Mucosa of rectum (tissue), 2 donors: Measurements from ENCODE around the gene ADGRG1.

ENCODE experiments used
- H3K27ac ChIP-seq, 2 donors: one replicate each; pipeline ENCODE4 v1.7.0; 2013; ENCODE audit warnings: inconsistent platforms in 2 of 2, low read depth in 2 of 2, low read length in 2 of 2
- H3K27me3 ChIP-seq, 2 donors: one replicate each; pipeline ENCODE4 v1.7.0; 2013; ENCODE audit warnings: low read length in 2 of 2; ENCODE audit not compliant: control insufficient read depth in 2 of 2, insufficient read depth in 2 of 2
- H3K36me3 ChIP-seq, 2 donors: one replicate each; pipeline ENCODE4 v1.7.0; 2013; ENCODE audit warnings: low read length in 2 of 2; ENCODE audit not compliant: control insufficient read depth in 2 of 2, insufficient read depth in 2 of 2
- H3K4me1 ChIP-seq, 2 donors: one replicate each; pipeline ENCODE4 v1.7.0; 2013; ENCODE audit warnings: low read length in 2 of 2, mild to moderate bottlenecking in 1 of 2; ENCODE audit not compliant: control insufficient read depth in 2 of 2, insufficient read depth in 2 of 2
- H3K4me3 ChIP-seq, 2 donors: one replicate each; pipeline ENCODE4 v1.7.0; 2013; ENCODE audit warnings: low read length in 2 of 2
- H3K9ac ChIP-seq, 2 donors: one replicate each; pipeline ENCODE4 v1.7.0; 2013; ENCODE audit warnings: low read length in 2 of 2, low read depth in 1 of 2, mild to moderate bottlenecking in 1 of 2
- H3K9me3 ChIP-seq, 2 donors: one replicate each; pipeline ENCODE4 v1.7.0; 2013; ENCODE audit warnings: low read length in 2 of 2; ENCODE audit not compliant: control insufficient read depth in 2 of 2
- donor health status: healthy.
- donor health status: Normal muscosa, but diverticular disease.

Gene ADGRG1

GRCh38 chr16:57658130-57658877 is 29.9 kb downstream of the ADGRG1 start:
- H3K9me3 ChIP-seq, result no peaks in the 10 kb centered on the region
- no peak overlapping the region for H3K4me3 ChIP-seq
- H3K36me3 ChIP-seq, result peaks cover 30 to 40% of the 10 kb centered on the region in 2 donors

GRCh38 chr16:57658878-57659674 is 30.6 kb downstream of the ADGRG1 start:
- Histone ChIP-seq H3K4me1 (no peaks in the 10 kb centered on the region), H3K27ac (no peak overlapping the region), H3K9me3 (no peaks in the 10 kb centered on the region), H3K27me3 (peaks cover 0 to 3% of the 10 kb centered on the region in 2 donors), H3K4me3 (no peak overlapping the region), H3K9ac (no peak overlapping the region), H3K36me3 (peaks cover 30 to 45% of the 10 kb centered on the region in 2 donors)

More at GRCh38 chr16:57658130-57658877, 29.9 kb downstream of the ADGRG1 start:
- H3K4me1 ChIP-seq, result no peaks in the 10 kb centered on the region
- no peak overlapping the region for H3K9ac ChIP-seq
- peaks cover 0 to 3% of the 10 kb centered on the region in 2 donors for H3K27me3 ChIP-seq
- no peak overlapping the region for H3K27ac ChIP-seq

DNA sequence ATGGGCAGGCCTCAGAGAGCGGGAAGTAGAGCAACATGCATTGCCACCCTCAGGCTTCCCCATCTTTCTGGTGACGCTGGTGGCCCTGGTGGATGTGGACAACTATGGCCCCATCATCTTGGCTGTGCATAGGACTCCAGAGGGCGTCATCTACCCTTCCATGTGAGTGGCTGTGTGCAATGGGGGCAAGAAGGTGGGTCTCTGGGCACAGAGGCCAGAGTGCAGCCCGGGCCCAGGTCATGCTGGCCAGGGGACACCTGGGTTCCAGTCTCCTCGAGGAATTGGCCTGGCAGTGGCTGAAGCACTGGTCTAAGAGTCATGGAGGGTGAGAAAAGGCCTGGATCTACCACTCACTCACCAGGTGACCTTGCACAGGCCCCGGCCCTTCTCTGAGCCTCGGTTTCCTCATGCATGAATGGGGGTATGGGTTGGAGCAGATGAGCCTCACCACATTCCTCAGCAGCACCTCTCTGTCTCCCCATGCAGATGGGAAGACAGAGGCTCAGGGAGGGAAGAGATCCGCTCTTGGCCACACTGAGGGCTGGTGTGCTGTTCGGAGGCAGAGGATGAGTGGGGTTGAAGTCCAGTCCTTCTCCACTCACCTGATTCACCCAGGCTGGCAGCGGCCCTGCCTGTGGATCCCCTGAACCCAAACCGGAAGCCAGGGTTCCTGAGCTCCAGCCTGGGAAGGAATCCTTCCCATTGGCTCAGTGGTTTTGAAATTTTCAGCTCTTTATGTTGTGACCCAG is 32.5 kb downstream of the ADGRG1 start:
- Histone ChIP-seq H3K4me3 (no peak overlapping the region), H3K27ac (no peak overlapping the region), H3K27me3 (peaks cover 0 to 3% of the 10 kb centered on the region in 2 donors), H3K9me3 (no peaks in the 10 kb centered on the region), H3K36me3 (peaks cover 30 to 41% of the 10 kb centered on the region in 2 donors), H3K4me1 (no peaks in the 10 kb centered on the region), H3K9ac (no peak overlapping the region)

GRCh38 chr16:57661510-57661909 is 33.1 kb downstream of the ADGRG1 start:
- Histone ChIP-seq H3K9me3 (no peaks in the 10 kb centered on the region), H3K27me3 (no peaks in the 10 kb centered on the region), H3K4me1 (no peaks in the 10 kb centered on the region), H3K27ac (no peak overlapping the region), H3K36me3 (peaks cover 30 to 37% of the 10 kb centered on the region in 2 donors), H3K4me3 (no peak overlapping the region), H3K9ac (no peak overlapping the region)

- H3K27me3 ChIP-seq, result no peaks in the 10 kb centered on the region
- H3K4me1 ChIP-seq, result no peaks in the 10 kb centered on the region
- H3K9me3 ChIP-seq, result no peaks in the 10 kb centered on the region
- peaks cover 30 to 37% of the 10 kb centered on the region in 2 donors for H3K36me3 ChIP-seq
- H3K9ac ChIP-seq, result no peak overlapping the region
- no peak overlapping the region for H3K27ac ChIP-seq
- no peak overlapping the region for H3K4me3 ChIP-seq
Observed at GRCh38 chr16:57661936-57662906, 33.8 kb downstream of the ADGRG1 start.

DNA sequence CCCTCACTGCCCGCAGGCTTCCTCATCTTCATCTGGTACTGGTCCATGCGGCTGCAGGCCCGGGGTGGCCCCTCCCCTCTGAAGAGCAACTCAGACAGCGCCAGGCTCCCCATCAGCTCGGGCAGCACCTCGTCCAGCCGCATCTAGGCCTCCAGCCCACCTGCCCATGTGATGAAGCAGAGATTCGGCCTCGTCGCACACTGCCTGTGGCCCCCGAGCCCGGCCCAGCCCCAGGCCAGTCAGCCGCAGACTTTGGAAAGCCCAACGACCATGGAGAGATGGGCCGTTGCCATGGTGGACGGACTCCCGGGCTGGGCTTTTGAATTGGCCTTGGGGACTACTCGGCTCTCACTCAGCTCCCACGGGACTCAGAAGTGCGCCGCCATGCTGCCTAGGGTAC is 35.0 kb downstream of the ADGRG1 start:
- Histone ChIP-seq H3K4me3 (no peak overlapping the region), H3K9ac (no peak overlapping the region), H3K27ac (no peak overlapping the region), H3K9me3 (no peaks in the 10 kb centered on the region), H3K36me3 (peaks cover 26 to 30% of the 10 kb centered on the region in 2 donors), H3K4me1 (no peaks in the 10 kb centered on the region), H3K27me3 (no peaks in the 10 kb centered on the region)

GRCh38 chr16:57663917-57664661 is 35.7 kb downstream of the ADGRG1 start:
- no peak overlapping the region for H3K4me3 ChIP-seq
- H3K9me3 ChIP-seq, result no peaks in the 10 kb centered on the region
- H3K27me3 ChIP-seq, result no peaks in the 10 kb centered on the region
- H3K36me3 ChIP-seq, result peaks cover 19 to 24% of the 10 kb centered on the region in 2 donors
- no peak overlapping the region for H3K9ac ChIP-seq
- no peak overlapping the region for H3K27ac ChIP-seq
- H3K4me1 ChIP-seq, result no peaks in the 10 kb centered on the region

- Histone ChIP-seq H3K4me1 (no peaks in the 10 kb centered on the region), H3K27me3 (no peaks in the 10 kb centered on the region), H3K36me3 (peaks cover 18 to 21% of the 10 kb centered on the region in 2 donors), H3K27ac (no peak overlapping the region), H3K4me3 (no peak overlapping the region), H3K9ac (no peak overlapping the region), H3K9me3 (no peaks in the 10 kb centered on the region)
Observed at GRCh38 chr16:57664662-57665025, 36.2 kb downstream of the ADGRG1 start.

DNA sequence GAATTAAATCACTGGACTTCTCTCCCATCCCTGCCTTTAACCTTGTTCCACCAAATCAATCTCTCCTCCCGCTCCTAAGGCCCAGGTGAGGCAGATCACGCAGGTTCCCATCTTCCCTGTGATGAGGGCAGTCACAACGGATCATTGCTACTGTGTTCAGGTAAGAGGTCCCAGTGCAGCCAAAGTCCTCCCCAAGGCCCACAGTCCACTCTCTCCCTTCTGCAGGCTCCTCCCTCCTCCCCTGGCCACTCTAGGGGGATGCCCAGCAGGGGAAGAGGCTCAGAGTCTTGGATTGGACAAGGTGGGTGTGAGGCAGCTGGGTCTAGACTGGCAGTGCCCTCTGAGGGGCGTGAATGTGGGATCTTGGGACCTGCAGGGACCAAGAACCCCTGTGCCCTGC is 37.1 kb downstream of the ADGRG1 start:
- peaks cover 0 to 3% of the 10 kb centered on the region in 2 donors for H3K27me3 ChIP-seq
- no peak overlapping the region for H3K9ac ChIP-seq
- peaks cover 14 to 17% of the 10 kb centered on the region in 2 donors for H3K36me3 ChIP-seq
- H3K4me1 ChIP-seq, result no peaks in the 10 kb centered on the region
- no peaks in the 10 kb centered on the region for H3K9me3 ChIP-seq
- no peak overlapping the region for H3K27ac ChIP-seq
- H3K4me3 ChIP-seq, result no peak overlapping the region
